SU-DHL-6 (cell line): ENCODE measurements around the gene MNT.

Experiments used
- H2AFZ ChIP-seq: fragments of 200-600 bp; sonication (generic); 2 replicates; pipeline ENCODE4 v1.6.1; 2014; ENCODE audit warnings: low read depth, mild to moderate bottlenecking, moderate library complexity, mixed read lengths, antibody characterized with exemption, low read length; ENCODE audit not compliant: severe bottlenecking
- H3F3A ChIP-seq: fragments of 200-600 bp; shearing (Covaris generic); 2 replicates; pipeline ENCODE4 v1.6.0; 2016; ENCODE audit warnings: antibody characterized with exemption, mild to moderate bottlenecking; ENCODE audit not compliant: insufficient read depth
- H3K27ac ChIP-seq: fragments of 200-600 bp; sonication (generic); 2 replicates; pipeline ENCODE4 v1.5.1; 2016; ENCODE audit warnings: low read depth, mild to moderate bottlenecking, low read length, moderate library complexity, mixed read lengths
- H3K27me3 ChIP-seq: fragments of 200-600 bp; sonication (generic), shearing (Covaris generic); 2 replicates; pipeline ENCODE4 v1.6.0; 2014; ENCODE audit warnings: mild to moderate bottlenecking, low read length
- H3K36me3 ChIP-seq: fragments of 200-600 bp; sonication (generic); 2 replicates; pipeline ENCODE4 v1.6.1; 2014; ENCODE audit warnings: mild to moderate bottlenecking, low read length, mixed read lengths
- H3K4me2 ChIP-seq: fragments of 300-600, 200-600 bp; shearing (Covaris generic), sonication (generic); 2 replicates; pipeline ENCODE4 v1.6.0; 2014; ENCODE audit warnings: low read length, low read depth, mild to moderate bottlenecking; ENCODE audit not compliant: poor library complexity, severe bottlenecking
- H3K4me3 ChIP-seq: fragments of 200-600 bp; sonication (generic); 2 replicates; pipeline ENCODE4 v1.5.1; 2014; ENCODE audit warnings: antibody characterized with exemption, low read length, mild to moderate bottlenecking, mixed read lengths; ENCODE audit not compliant: insufficient read depth, poor library complexity, severe bottlenecking
- H3K79me2 ChIP-seq: fragments of 200-600 bp; sonication (generic); 2 replicates; pipeline ENCODE4 v1.6.1; 2014; ENCODE audit warnings: mild to moderate bottlenecking, low read length, moderate library complexity; ENCODE audit not compliant: insufficient read depth
- H3K9ac ChIP-seq: fragments of 200-600 bp; sonication (generic); 2 replicates; pipeline ENCODE4 v1.7.0; 2014; ENCODE audit warnings: mild to moderate bottlenecking, low read length
- H3K9me2 ChIP-seq: fragments of 200-600 bp; sonication (generic); replicated peaks from 2 replicates; pipeline ENCODE4 v1.6.1; 2014; ENCODE audit warnings: low read length; ENCODE audit not compliant: insufficient read depth
- H3K9me3 ChIP-seq: fragments of 200-600 bp; sonication (generic); 2 replicates; pipeline ENCODE4 v1.6.1; 2014; ENCODE audit warnings: low read length, mixed read lengths; ENCODE audit not compliant: insufficient read depth
- H4K20me1 ChIP-seq: fragments of 200-600 bp; sonication (generic); 2 replicates; pipeline ENCODE4 v1.6.1; 2014; ENCODE audit warnings: low read depth, mild to moderate bottlenecking, antibody characterized with exemption, low read length, moderate library complexity, mixed read lengths
- EZH2phosphoT487 ChIP-seq: fragments of 200-600 bp; sonication (generic), shearing (Covaris generic); conservative IDR thresholded peaks from 2 replicates; pipeline ENCODE4 v1.6.1; 2018; ENCODE audit warnings: mild to moderate bottlenecking, antibody characterized with exemption, low read length, moderate library complexity, mixed read lengths
- TF ChIP-seq, protein P1 (sequence below): fragments of 200-600 bp; sonication (generic); IDR thresholded peaks from one replicate; pipeline ENCODE4 v1.5.1; 2017; ENCODE audit warnings: antibody characterized with exemption, mild to moderate bottlenecking, low read length, moderate library complexity; ENCODE audit not compliant: insufficient read depth, poor library complexity, severe bottlenecking

MNT gene

GRCh38 chr17:2396192-2396567 is 4.7 kb downstream of the MNT start:
- no peak overlapping the region for H3K4me3 ChIP-seq
- H4K20me1 ChIP-seq = peaks cover 4% of the 10 kb centered on the region; the same call in 1 of the 2 replicates
- H3K79me2 ChIP-seq = peaks cover 9% of the 10 kb centered on the region; the same call in 1 of the 2 replicates
- H3F3A ChIP-seq = peaks cover 6% of the 10 kb centered on the region; the same call in 1 of the 2 replicates
- no peaks in the 10 kb centered on the region for H3K36me3 ChIP-seq
- no peaks in the 10 kb centered on the region for H3K9me2 ChIP-seq
- H3K27me3 ChIP-seq = no peaks in the 10 kb centered on the region
- no peaks in the 10 kb centered on the region for H3K9me3 ChIP-seq
- no peak overlapping the region for H2AFZ ChIP-seq
- no peak overlapping the region for H3K4me2 ChIP-seq
- no peak overlapping the region for H3K27ac ChIP-seq
- TF ChIP-seq, protein P1, sequence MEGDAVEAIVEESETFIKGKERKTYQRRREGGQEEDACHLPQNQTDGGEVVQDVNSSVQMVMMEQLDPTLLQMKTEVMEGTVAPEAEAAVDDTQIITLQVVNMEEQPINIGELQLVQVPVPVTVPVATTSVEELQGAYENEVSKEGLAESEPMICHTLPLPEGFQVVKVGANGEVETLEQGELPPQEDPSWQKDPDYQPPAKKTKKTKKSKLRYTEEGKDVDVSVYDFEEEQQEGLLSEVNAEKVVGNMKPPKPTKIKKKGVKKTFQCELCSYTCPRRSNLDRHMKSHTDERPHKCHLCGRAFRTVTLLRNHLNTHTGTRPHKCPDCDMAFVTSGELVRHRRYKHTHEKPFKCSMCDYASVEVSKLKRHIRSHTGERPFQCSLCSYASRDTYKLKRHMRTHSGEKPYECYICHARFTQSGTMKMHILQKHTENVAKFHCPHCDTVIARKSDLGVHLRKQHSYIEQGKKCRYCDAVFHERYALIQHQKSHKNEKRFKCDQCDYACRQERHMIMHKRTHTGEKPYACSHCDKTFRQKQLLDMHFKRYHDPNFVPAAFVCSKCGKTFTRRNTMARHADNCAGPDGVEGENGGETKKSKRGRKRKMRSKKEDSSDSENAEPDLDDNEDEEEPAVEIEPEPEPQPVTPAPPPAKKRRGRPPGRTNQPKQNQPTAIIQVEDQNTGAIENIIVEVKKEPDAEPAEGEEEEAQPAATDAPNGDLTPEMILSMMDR = no peak
- no peak for TF ChIP-seq EZH2phosphoT487
- no peak overlapping the region for H3K9ac ChIP-seq

DNA sequence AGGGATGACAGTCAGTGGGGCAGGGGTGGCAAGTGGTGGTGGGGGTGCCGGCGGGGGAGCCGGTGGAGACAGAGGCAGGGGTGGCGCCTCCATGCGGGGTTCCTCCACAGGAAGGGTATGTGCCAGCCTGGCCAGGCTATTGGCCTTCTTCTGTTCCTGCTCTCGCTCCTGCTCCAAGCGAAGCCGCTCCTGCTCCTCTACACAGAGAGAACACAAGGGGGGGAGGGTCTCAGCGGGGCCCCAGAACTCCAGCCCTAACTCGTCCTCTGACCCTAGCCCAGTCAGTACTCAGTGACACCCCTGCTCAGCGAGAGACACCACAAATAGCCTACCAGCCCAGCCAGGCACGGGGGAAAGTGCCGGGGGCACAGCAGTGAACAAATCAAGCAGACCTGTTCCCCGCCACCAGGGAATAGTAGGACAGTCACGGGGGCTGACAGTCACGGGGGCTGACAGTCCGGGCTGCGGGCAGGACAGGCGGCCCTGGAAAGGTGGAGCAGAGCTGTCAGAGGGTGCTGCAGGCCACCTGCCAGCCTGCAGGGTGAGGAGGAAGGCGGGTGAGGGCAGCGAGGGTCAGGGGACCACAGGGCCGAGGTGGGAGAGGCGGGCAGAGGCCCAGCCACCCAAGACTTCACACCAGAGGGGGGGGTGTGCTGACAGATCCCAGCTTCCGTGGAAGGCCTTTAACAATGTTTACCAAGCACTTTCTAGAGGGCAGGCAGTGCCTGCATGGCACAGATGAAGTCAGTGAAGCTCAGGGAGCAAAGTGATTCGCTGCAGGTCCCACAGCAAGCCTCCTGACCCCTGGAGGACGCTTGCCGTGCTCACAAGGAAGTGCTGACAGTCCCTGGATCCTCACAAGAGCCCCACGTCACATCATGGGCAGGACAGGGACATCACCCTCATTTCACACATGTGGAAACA is 5.3 kb downstream of the MNT start:
- peaks cover 9% of the 10 kb centered on the region; the same call in 1 of the 2 replicates for H3K79me2 ChIP-seq
- H3K27me3 ChIP-seq = no peaks in the 10 kb centered on the region
- no peaks in the 10 kb centered on the region for H3K9me2 ChIP-seq
- peaks cover 6% of the 10 kb centered on the region; the same call in 1 of the 2 replicates for H3F3A ChIP-seq
- H3K9me3 ChIP-seq = no peaks in the 10 kb centered on the region
- H3K4me3 ChIP-seq = no peak overlapping the region
- peaks cover 4% of the 10 kb centered on the region; the same call in 1 of the 2 replicates for H4K20me1 ChIP-seq
- H3K27ac ChIP-seq = no peak overlapping the region
- H3K36me3 ChIP-seq = no peaks in the 10 kb centered on the region
- H2AFZ ChIP-seq = no peak overlapping the region
- no peak overlapping the region for H3K4me2 ChIP-seq
- TF ChIP-seq EZH2phosphoT487 = no peak
- TF ChIP-seq, protein P1 = no peak
- no peak overlapping the region for H3K9ac ChIP-seq

- TF ChIP-seq EZH2phosphoT487 = no peak
- TF ChIP-seq, protein P1 = no peak
- Histone ChIP-seq H3K27ac (no peak overlapping the region), H3K9me2 (no peaks in the 10 kb centered on the region), H3K4me3 (no peak overlapping the region), H3K9ac (no peak overlapping the region), H4K20me1 (peaks cover 4% of the 10 kb centered on the region; the same call in 1 of the 2 replicates), H3K27me3 (no peaks in the 10 kb centered on the region), H3K9me3 (no peaks in the 10 kb centered on the region), H2AFZ (no peak overlapping the region), H3K4me2 (no peak overlapping the region), H3F3A (peaks cover 6% of the 10 kb centered on the region; the same call in 1 of the 2 replicates), H3K36me3 (no peaks in the 10 kb centered on the region), H3K79me2 (peaks cover 9% of the 10 kb centered on the region; the same call in 1 of the 2 replicates)
Measured at GRCh38 chr17:2394775-2395201, 6.1 kb downstream of the MNT start.
